ENCODE data around the gene WDR70.
"Not testable (repeated sequence)": the region's sequence is repeated elsewhere in the genome, so short reads cannot be mapped to it uniquely, and the experiment has no call there.

Gene WDR70

GRCh38 chr5:37517686-37518085 lies 138.6 kb downstream of the WDR70 start:
- DNase-seq (ENCODE audit: low read depth in 2 of 2), result no peak

- not testable (repeated sequence) for DNase-seq (ENCODE audit: low read depth in 2 of 2)
Measured at GRCh38 chr5:37518356-37518755, 139.2 kb downstream of the WDR70 start.

GRCh38 chr5:37519304-37519703 lies 140.2 kb downstream of the WDR70 start:
- DNase-seq (ENCODE audit: low read depth in 2 of 2), result no peak

- DNase-seq (ENCODE audit: low read depth in 2 of 2), result no peak
Measured at GRCh38 chr5:37519807-37520206, 140.7 kb downstream of the WDR70 start.

GRCh38 chr5:37520811-37521210 lies 141.7 kb downstream of the WDR70 start:
- DNase-seq (ENCODE audit: low read depth in 2 of 2), result no peak

GRCh38 chr5:37532976-37533740 lies 154.0 kb downstream of the WDR70 start:
- no peak for DNase-seq (ENCODE audit: low read depth in 2 of 2)

- DNase-seq (ENCODE audit: low read depth in 2 of 2), result no peak
Measured at GRCh38 chr5:37533851-37534250, 154.7 kb downstream of the WDR70 start.

GRCh38 chr5:37539459-37539858 lies 160.3 kb downstream of the WDR70 start:
- DNase-seq (ENCODE audit: low read depth in 2 of 2), result no peak

- no peak for DNase-seq (ENCODE audit: low read depth in 2 of 2)
Measured at GRCh38 chr5:37543216-37543615, 164.1 kb downstream of the WDR70 start.

- DNase-seq (ENCODE audit: low read depth in 2 of 2), result no peak
Measured at GRCh38 chr5:37549411-37549810, 170.3 kb downstream of the WDR70 start.

- no peak for DNase-seq (ENCODE audit: low read depth in 2 of 2)
Measured at GRCh38 chr5:37552161-37552560, 173.0 kb downstream of the WDR70 start.

- DNase-seq (ENCODE audit: low read depth in 2 of 2), result no peak
Measured at GRCh38 chr5:37552770-37553719, 173.9 kb downstream of the WDR70 start.

GRCh38 chr5:37553720-37554404 lies 174.7 kb downstream of the WDR70 start:
- DNase-seq (ENCODE audit: low read depth in 2 of 2), result no peak

GRCh38 chr5:37554405-37554739 lies 175.3 kb downstream of the WDR70 start:
- no peak for DNase-seq (ENCODE audit: low read depth in 2 of 2)

GRCh38 chr5:37554938-37555337 lies 175.8 kb downstream of the WDR70 start:
- no peak for DNase-seq (ENCODE audit: low read depth in 2 of 2)

- no peak for DNase-seq (ENCODE audit: low read depth in 2 of 2)
Measured at GRCh38 chr5:37557734-37558293, 178.7 kb downstream of the WDR70 start.

GRCh38 chr5:37565062-37565670 lies 186.0 kb downstream of the WDR70 start:
- DNase-seq (ENCODE audit: low read depth in 2 of 2), result no peak

GRCh38 chr5:37567566-37567965 lies 188.4 kb downstream of the WDR70 start:
- no peak for DNase-seq (ENCODE audit: low read depth in 2 of 2)

- no peak for DNase-seq (ENCODE audit: low read depth in 2 of 2)
Measured at GRCh38 chr5:37568018-37568753, 189.1 kb downstream of the WDR70 start.

- DNase-seq (ENCODE audit: low read depth in 2 of 2), result no peak
Measured at GRCh38 chr5:37568893-37569292, 189.8 kb downstream of the WDR70 start.

GRCh38 chr5:37569466-37569865 lies 190.3 kb downstream of the WDR70 start:
- DNase-seq (ENCODE audit: low read depth in 2 of 2), result no peak

Data from stimulated activated CD4-positive, alpha-beta T cell treated with anti-CD3 and anti-CD28 coated beads, Interleukin-1b, Interleukin-23, amount 100 ng/mL, for 1 hour (primary cell).